Measurements from ENCODE around the gene GRAMD1B. TPM values are rescaled to one million over a fixed set of nuclear protein-coding genes. Genes with fewer than 3 reads are reported as not detected.
"Not testable (repeated sequence)": the region's sequence is repeated elsewhere in the genome, so short reads cannot be mapped to it uniquely, and the experiment has no call there.

The GRAMD1B gene
- total and polyA plus RNA-seq, 2 experiments from 2014 or later: 15.5 to 81.5 TPM

DNA sequence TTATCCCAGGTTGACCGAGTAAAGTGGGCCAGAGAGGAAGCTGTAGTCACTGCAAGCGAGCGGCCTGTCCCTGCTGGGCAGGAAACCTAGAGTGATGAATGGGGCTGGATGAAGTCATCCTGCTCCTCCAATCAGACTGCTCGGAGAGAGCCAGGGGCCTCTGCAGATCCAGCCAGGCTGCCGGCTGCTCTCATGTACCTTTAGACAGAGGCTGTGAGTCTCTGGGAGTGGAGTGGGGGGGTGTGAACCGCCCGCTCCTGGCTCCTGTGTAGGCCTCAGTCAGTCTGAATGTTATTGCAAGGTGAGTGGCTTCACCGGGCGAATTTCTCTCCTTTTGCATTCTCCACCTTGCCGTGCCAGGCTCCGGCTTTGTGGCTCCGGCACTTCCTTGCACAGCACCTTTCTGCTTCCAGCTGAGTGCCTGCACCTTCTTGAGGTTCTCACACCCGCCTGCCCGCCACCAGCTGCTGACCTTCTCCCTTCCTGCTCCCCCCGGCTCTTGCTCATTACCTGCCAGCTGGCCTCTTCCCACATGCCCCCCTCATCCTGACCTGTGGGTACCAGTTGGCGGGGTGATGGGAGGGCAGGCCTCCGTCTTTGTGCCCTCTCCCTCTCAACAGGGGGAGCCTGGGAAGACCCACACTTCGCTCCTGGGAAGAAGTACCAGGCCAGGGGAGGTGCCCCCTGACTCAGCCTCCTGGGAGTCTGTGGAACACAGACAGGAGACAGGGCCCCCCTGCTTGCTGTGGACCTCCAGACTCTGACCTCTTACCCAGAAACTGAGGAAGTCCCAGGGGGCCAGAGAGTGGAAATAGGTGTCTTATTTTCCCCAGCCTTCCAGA lies 79.9 kb downstream of the GRAMD1B start:
- TF ChIP-seq, protein P1, sequence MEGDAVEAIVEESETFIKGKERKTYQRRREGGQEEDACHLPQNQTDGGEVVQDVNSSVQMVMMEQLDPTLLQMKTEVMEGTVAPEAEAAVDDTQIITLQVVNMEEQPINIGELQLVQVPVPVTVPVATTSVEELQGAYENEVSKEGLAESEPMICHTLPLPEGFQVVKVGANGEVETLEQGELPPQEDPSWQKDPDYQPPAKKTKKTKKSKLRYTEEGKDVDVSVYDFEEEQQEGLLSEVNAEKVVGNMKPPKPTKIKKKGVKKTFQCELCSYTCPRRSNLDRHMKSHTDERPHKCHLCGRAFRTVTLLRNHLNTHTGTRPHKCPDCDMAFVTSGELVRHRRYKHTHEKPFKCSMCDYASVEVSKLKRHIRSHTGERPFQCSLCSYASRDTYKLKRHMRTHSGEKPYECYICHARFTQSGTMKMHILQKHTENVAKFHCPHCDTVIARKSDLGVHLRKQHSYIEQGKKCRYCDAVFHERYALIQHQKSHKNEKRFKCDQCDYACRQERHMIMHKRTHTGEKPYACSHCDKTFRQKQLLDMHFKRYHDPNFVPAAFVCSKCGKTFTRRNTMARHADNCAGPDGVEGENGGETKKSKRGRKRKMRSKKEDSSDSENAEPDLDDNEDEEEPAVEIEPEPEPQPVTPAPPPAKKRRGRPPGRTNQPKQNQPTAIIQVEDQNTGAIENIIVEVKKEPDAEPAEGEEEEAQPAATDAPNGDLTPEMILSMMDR (IDR thresholded peaks at IDR 0.05; ENCODE audit: low read depth, low read length): no peak
- Histone ChIP-seq H3K36me3 (no peaks in the 10 kb centered on the region), H3K4me1 (ENCODE audit: low read depth) (peaks cover 9% of the 10 kb centered on the region), H3K4me3 (no peak overlapping the region), H3K27me3 (no peaks in the 10 kb centered on the region), H3K9me3 (ENCODE audit: low read depth) (no peaks in the 10 kb centered on the region), H3K27ac (no peak overlapping the region)
- peak; percentile 65 to 69 for DNase-seq (ENCODE audit: low read depth in 1 of 2, low spot score in 1 of 2)

DNA sequence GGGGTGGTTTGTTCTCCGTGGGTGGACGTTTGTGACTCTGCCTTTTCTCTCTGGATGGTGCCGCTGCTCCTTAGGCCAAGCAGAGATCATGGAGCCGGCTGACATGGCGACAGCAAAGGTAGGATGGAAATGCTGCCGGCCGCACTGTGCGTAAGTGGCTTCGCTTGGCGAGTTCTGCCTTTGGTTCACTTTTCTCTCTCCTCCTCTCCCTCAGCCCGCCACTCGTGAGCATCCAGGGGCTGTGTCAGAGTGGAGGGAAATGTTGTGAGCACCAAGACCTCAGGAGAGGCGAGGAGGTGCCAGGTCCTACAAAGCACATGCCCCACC lies 80.5 kb downstream of the GRAMD1B start:
- Histone ChIP-seq H3K27me3 (no peaks in the 10 kb centered on the region), H3K36me3 (no peaks in the 10 kb centered on the region), H3K4me1 (ENCODE audit: low read depth) (peaks cover 9% of the 10 kb centered on the region), H3K9me3 (ENCODE audit: low read depth) (no peaks in the 10 kb centered on the region), H3K27ac (no peak overlapping the region), H3K4me3 (no peak overlapping the region)
- TF ChIP-seq, protein P1 (IDR thresholded peaks at IDR 0.05; ENCODE audit: low read depth, low read length): no peak
- DNase-seq (ENCODE audit: low read depth in 1 of 2, low spot score in 1 of 2): no peak

DNA sequence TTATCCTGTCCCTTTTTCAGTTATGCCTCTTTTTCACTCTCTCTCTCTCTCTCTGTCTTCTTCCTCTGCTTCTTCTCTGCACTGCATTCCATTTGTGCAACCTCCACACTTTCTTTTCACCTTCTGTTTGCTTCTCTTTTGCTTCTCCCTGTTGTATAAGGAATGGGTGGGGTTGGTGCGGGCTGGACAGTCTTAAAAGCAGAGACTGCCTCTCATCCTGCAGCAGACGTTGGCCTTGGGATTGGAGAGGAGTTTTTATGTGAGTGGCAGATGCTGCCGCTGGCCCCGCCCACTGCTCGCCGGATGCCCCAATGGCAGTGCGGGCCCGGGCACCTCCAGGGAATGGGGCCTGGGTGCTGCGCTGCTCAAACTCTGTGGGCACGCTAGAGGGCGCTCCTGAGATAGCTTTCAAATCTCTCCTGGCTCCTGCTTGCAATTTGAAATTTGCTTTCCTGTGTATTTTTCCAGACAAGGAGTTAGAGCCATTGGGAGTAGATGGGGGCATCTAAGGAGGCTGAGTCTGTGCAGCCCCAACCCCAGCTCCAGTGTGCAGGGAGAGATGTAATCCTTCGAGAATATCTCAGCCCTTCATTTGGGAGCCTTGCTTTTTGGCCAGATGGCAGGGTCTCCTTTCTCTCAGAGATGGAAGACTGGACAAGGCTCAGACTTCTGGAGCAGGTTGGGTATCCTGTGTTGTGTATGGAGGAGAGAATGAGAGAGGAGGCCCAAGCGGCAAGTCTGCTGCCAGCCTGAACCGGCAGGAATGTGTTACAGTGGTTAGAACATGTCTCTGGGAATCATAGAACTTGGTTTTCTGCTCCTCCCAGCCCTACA lies 81.2 kb downstream of the GRAMD1B start:
- Histone ChIP-seq H3K27me3 (no peaks in the 10 kb centered on the region), H3K36me3 (no peaks in the 10 kb centered on the region), H3K9me3 (ENCODE audit: low read depth) (no peaks in the 10 kb centered on the region), H3K27ac (no peak overlapping the region), H3K4me1 (ENCODE audit: low read depth) (peaks cover 4% of the 10 kb centered on the region), H3K4me3 (no peak overlapping the region)
- DNase-seq (ENCODE audit: low read depth in 1 of 2, low spot score in 1 of 2): peak; percentile 93 to 95
- TF ChIP-seq, protein P1 (IDR thresholded peaks at IDR 0.05; ENCODE audit: low read depth, low read length): peak; percentile 92

DNA sequence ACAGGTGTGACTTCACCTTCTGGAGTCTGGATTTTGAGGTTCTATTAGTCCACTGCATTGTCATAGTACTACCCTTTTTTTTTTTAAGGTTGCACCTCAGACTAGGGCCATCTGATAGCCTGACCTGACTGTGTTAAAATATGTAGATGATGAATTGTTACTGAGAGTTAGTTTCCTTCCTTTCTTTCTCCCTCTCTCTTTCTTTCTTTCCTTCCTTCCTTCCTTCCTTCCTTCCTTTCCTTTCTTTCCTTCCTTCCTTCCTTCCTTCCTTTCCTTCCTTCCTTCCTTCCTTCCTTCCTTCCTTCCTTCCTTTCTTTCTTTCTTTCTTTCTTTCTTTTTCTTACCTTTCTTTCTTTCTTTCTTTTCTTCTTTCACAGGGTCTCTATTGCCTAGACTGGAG lies 83.2 kb downstream of the GRAMD1B start:
- DNase-seq (ENCODE audit: low read depth in 1 of 2, low spot score in 1 of 2); H3K4me3 ChIP-seq; H3K9me3 ChIP-seq (ENCODE audit: low read depth); H3K36me3 ChIP-seq; H3K27me3 ChIP-seq; H3K27ac ChIP-seq; H3K4me1 ChIP-seq (ENCODE audit: low read depth): not testable (repeated sequence)

DNA sequence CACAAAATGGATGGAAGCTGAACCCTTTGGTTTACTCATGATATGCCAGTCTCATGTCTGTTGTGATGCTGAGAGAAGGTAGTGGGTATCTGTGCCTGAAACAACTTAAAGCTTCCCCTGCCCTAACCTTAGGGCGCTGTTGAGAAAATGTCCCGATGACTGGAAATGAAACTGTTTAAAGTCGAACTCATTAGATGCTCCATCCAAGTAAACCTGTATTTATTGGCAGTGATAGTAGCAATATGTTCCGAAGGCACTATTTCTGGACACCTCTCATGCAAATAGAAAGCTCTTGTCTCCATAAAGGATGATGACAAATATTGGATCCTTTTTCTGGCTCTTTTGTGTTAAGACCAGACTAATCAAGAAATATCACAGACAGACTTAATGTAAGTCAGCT lies 86.2 kb downstream of the GRAMD1B start:
- Histone ChIP-seq H3K36me3 (no peaks in the 10 kb centered on the region), H3K27ac (no peak overlapping the region), H3K4me1 (ENCODE audit: low read depth) (peaks cover 14% of the 10 kb centered on the region), H3K9me3 (ENCODE audit: low read depth) (no peaks in the 10 kb centered on the region), H3K4me3 (no peak overlapping the region), H3K27me3 (no peaks in the 10 kb centered on the region)
- DNase-seq (ENCODE audit: low read depth in 1 of 2, low spot score in 1 of 2): no peak
- TF ChIP-seq, protein P1 (IDR thresholded peaks at IDR 0.05; ENCODE audit: low read depth, low read length): no peak

All from cardiac muscle cell (in vitro differentiated cells and primary cell).